NB4 (cell line): ENCODE data around the gene MOB2.
"Not testable (repeated sequence)": the region's sequence is repeated elsewhere in the genome, so short reads cannot be mapped to it uniquely, and the experiment has no call there.

Experiments used
- DNase-seq: peaks from one replicate; pipeline ENCODE4 v3.0.0; 2010; ENCODE audit warnings: low read depth
- H3K4me3 ChIP-seq: one replicate; pipeline ENCODE4 v1.5.1; 2011; ENCODE audit warnings: mild to moderate bottlenecking, low read depth, low read length, moderate library complexity
- MYC ChIP-seq: IDR thresholded peaks from 2 replicates; pipeline ENCODE4 v1.6.1; 2011; ENCODE audit warnings: low read depth, low read length
- POLR2A ChIP-seq: IDR thresholded peaks from 2 replicates; pipeline ENCODE4 v1.6.1; 2011; ENCODE audit warnings: mild to moderate bottlenecking; ENCODE audit not compliant: insufficient read length; ENCODE audit errors: extremely low read depth
- TF ChIP-seq, protein P1 (sequence below): IDR thresholded peaks from one replicate; pipeline ENCODE4 v1.5.1; 2012; ENCODE audit warnings: low read depth, low read length
- TF ChIP-seq, protein P2 (sequence below): IDR thresholded peaks from 2 replicates; pipeline ENCODE4 v1.6.1; 2011; ENCODE audit warnings: low read depth, low read length

MOB2 gene

DNA sequence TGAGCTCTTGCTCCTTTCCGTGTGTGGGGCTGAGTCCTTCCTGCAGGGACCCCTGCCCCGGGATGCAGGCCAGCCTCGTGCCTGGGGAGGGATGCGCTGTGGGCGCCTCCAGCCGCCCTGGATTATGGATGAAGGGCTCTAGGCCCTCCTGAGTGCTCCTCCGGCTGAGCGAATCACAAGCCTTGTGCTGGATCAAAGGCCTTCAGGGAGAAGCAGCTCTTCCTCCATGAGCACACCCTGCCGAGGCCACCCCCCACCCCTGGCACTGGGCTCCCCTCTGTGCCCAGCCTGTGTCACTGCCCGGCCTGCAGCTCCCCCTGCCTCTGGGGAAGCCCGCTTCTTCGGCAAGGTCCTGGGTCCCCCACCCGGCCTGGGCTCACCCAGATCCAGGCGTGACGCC, 53.0 kb downstream of the MOB2 start:
- DNase-seq: no peak
- TF ChIP-seq, protein P1, sequence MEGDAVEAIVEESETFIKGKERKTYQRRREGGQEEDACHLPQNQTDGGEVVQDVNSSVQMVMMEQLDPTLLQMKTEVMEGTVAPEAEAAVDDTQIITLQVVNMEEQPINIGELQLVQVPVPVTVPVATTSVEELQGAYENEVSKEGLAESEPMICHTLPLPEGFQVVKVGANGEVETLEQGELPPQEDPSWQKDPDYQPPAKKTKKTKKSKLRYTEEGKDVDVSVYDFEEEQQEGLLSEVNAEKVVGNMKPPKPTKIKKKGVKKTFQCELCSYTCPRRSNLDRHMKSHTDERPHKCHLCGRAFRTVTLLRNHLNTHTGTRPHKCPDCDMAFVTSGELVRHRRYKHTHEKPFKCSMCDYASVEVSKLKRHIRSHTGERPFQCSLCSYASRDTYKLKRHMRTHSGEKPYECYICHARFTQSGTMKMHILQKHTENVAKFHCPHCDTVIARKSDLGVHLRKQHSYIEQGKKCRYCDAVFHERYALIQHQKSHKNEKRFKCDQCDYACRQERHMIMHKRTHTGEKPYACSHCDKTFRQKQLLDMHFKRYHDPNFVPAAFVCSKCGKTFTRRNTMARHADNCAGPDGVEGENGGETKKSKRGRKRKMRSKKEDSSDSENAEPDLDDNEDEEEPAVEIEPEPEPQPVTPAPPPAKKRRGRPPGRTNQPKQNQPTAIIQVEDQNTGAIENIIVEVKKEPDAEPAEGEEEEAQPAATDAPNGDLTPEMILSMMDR: no peak
- no peak for TF ChIP-seq POLR2A
- TF ChIP-seq MYC: no peak
- TF ChIP-seq, protein P2, sequence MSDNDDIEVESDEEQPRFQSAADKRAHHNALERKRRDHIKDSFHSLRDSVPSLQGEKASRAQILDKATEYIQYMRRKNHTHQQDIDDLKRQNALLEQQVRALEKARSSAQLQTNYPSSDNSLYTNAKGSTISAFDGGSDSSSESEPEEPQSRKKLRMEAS: no peak
- H3K4me3 ChIP-seq: no peak overlapping the region

DNA sequence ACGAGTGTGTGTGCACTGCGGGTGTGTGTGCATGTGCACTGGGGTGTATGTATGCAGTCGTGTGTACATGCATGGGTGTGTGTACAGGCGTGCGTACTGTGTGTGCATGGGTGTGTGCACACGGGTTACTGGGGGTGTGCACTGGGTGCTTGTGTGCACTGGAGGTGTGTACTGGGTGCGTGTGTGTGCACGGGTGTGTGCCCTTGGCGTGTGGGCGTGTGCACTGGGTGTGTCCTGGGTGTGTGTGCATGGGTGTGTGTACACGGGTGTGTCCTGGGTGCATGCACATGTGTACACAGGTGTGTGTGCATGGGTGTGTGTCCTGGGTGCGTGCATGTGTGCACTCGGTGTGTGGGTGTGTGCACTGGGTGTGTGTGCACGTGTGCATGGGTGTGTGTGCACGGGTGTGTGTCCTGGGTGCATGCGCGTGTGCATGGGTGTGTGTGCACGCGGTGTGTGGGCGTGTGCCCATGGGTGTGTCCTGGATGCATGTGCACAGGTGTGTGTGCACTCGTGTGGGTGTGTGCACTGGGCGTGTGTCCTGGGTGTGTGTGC, 57.7 kb downstream of the MOB2 start:
- H3K4me3 ChIP-seq: no peak overlapping the region
- no peak for DNase-seq
- no peak for TF ChIP-seq MYC
- TF ChIP-seq, protein P1: no peak
- TF ChIP-seq POLR2A: no peak
- TF ChIP-seq, protein P2: no peak

DNA sequence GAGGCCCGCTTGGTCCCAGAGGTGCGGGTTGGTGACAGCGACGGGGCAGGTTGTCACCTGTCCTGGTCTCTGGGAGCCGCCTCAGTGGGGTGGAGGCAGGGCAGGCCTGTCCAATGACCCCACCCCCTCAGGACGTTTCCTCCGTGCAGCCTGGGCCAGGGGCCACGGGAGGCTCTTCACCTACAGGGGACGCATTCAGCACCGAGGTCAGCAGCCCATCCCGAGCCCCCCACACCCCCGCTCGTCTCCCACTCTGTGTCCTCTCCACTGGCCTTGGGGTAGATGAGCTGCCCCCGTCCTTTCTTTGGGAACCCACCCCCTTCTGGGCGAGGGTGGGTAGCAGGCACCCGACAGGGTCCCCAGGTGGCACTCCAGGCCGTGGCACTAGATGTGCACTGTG, 61.1 kb downstream of the MOB2 start:
- TF ChIP-seq MYC (no peak), POLR2A (no peak)
- TF ChIP-seq, protein P1: no peak
- TF ChIP-seq, protein P2: no peak
- no peak for DNase-seq

DNA sequence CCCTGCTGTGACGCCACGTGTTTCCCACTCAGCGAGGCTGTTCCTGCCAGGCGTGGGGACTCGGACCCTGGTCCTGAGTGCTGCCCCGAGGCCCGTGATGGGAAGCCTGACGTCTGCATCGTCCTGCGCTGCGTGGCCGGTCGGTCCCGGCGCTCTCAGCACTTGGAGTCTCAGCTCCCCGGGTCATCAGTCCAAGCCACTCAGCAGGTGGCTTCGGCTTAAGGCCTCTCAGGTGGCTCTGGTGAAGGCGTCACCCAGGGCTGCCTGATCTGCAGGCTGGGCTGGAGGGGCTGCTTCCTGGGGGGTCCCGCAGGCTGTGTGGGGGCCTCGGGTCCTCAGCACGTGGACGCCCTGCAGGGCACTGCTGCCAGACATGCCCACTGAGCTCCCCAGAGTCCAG, 61.6 kb downstream of the MOB2 start:
- DNase-seq: no peak
- TF ChIP-seq, protein P1: no peak
- TF ChIP-seq, protein P2: no peak
- TF ChIP-seq POLR2A: no peak
- no peak for TF ChIP-seq MYC
- no peak overlapping the region for H3K4me3 ChIP-seq

More for the DNA sequence above, 61.1 kb downstream of the MOB2 start:
- no peak overlapping the region for H3K4me3 ChIP-seq

DNA sequence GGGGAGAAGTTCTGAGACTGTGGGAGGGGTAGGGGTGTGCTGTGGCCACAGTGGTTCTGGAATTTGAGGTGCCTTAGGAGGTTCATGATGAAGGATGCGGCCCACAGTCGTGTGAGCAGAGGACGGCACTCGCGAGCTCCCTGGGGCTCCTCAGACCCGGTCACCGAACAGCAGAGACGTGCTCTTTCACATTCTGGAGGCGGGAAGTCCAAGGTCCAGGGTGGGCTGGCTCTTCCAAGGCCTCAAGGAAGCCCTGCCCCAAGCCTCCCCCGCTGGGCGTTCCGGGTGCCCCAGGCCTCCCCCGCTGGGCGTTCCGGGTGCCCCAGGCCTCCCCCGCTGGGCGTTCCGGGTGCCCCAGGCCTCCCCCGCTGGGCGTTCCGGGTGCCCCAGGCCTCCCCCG, 63.2 kb downstream of the MOB2 start:
- DNase-seq, H3K4me3 ChIP-seq: not testable (repeated sequence)

DNA sequence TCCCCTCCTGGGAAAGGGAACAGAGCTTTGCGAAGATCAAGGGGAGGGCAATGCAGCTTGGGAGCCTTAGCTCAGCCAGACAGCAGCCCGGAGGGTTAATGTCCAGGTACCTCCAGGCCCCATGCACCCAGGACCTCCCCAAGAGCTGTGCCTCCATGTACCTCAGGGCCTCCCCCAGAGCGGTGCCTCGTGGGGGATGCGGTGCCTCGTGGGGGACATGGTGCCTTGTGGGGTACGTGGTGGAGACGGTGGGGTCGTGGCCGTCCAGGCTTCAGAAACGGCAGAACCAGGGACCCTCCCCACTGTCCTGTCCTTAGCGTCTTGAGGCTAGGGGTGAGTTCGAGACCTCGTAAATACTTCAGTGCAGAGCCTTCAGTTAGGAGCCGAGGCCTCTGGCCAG, 63.6 kb downstream of the MOB2 start:
- no peak overlapping the region for H3K4me3 ChIP-seq
- no peak for DNase-seq
- TF ChIP-seq, protein P2: no peak
- TF ChIP-seq, protein P1: no peak
- TF ChIP-seq MYC (no peak), POLR2A (no peak)
